Central memory CD4-positive, alpha-beta T cell (primary cell): Measurements from ENCODE around the gene BARD1.
A peak's percentile ranks its signal among the peaks of the same experiment; 100 is the strongest.
"Not testable (repeated sequence)": the region's sequence is repeated elsewhere in the genome, so short reads cannot be mapped to it uniquely, and the experiment has no call there.

Experiments
- DNase-seq: peaks from one replicate; pipeline ENCODE4 v3.0.0; 2022

BARD1 gene

GRCh38 chr2:214765180-214765579 is 44.3 kb downstream of the BARD1 start:
- DNase-seq: no peak

- no peak for DNase-seq
These were observed 56.0 kb downstream of the BARD1 start for GRCh38 chr2:214753455-214753854.

- DNase-seq: no peak
These were observed 59.0 kb downstream of the BARD1 start for GRCh38 chr2:214750529-214750928.

- DNase-seq: no peak
These were observed 61.5 kb downstream of the BARD1 start for GRCh38 chr2:214747992-214748391.

- DNase-seq: no peak
These were observed 67.4 kb downstream of the BARD1 start for GRCh38 chr2:214742119-214742518.

GRCh38 chr2:214740867-214741395 is 68.6 kb downstream of the BARD1 start:
- no peak for DNase-seq

GRCh38 chr2:214737188-214737587 is 72.3 kb downstream of the BARD1 start:
- no peak for DNase-seq

GRCh38 chr2:214730800-214731407 is 78.6 kb downstream of the BARD1 start:
- DNase-seq: no peak

- DNase-seq: no peak
These were observed 79.2 kb downstream of the BARD1 start for GRCh38 chr2:214730248-214730647.

- no peak for DNase-seq
These were observed 84.7 kb downstream of the BARD1 start for GRCh38 chr2:214724741-214725140.

GRCh38 chr2:214717837-214718236 is 91.6 kb downstream of the BARD1 start:
- DNase-seq: not testable (repeated sequence)

GRCh38 chr2:214716811-214717560 is 92.5 kb downstream of the BARD1 start:
- DNase-seq: no peak

- no peak for DNase-seq
These were observed 94.5 kb downstream of the BARD1 start for GRCh38 chr2:214715025-214715424.

GRCh38 chr2:214713080-214713830 is 96.2 kb downstream of the BARD1 start:
- DNase-seq: no peak

- DNase-seq: no peak
These were observed 98.8 kb downstream of the BARD1 start for GRCh38 chr2:214710729-214711128.

- DNase-seq: no peak
These were observed 102.5 kb downstream of the BARD1 start for GRCh38 chr2:214706986-214707385.

- DNase-seq: no peak
These were observed 110.2 kb downstream of the BARD1 start for GRCh38 chr2:214699236-214699635.

GRCh38 chr2:214696681-214697080 is 112.8 kb downstream of the BARD1 start:
- DNase-seq: no peak

- DNase-seq: no peak
These were observed 113.7 kb downstream of the BARD1 start for GRCh38 chr2:214695789-214696188.

- peak; percentile 12 for DNase-seq
These were observed 125.9 kb downstream of the BARD1 start for GRCh38 chr2:214683557-214683956.

GRCh38 chr2:214679736-214680135 is 129.7 kb downstream of the BARD1 start:
- no peak for DNase-seq

GRCh38 chr2:214676421-214677089 is 132.9 kb downstream of the BARD1 start:
- no peak for DNase-seq
